HG03097 (cell line): ENCODE results near the gene PKN1.
"Not testable (repeated sequence)": the region's sequence is repeated elsewhere in the genome, so short reads cannot be mapped to it uniquely, and the experiment has no call there.

Experiments used
- ATAC-seq: cut with Tn5 transposase; IDR thresholded peaks from one replicate; pipeline ENCODE4 v1.9.1; 2021; ENCODE audit not compliant: unreplicated experiment, low FRiP score

PKN1 gene

GRCh38 chr19:14452303-14452702, 19.2 kb downstream of the PKN1 start:
- ATAC-seq: not testable (repeated sequence)

GRCh38 chr19:14459703-14460102, 26.6 kb downstream of the PKN1 start:
- no peak for ATAC-seq

DNA sequence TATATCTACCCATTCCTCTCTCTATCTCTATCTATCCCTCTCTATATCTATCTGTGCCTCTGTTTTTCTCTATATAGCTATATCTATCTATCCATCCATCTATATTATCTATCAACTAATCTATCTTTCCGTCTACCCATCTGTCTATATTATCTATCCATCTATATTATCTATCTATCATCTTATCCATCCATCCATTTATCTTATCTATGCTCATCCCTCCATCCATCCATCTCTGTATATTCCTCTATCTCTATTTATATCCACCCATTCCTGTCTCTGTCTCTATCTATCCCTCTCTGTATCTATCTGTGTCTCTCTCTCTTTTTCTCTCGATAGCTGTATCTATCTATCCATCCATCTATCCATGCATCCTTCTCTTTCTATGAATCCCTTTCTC, 27.8 kb downstream of the PKN1 start:
- ATAC-seq: no peak

- not testable (repeated sequence) for ATAC-seq
These were observed 29.3 kb downstream of the PKN1 start for GRCh38 chr19:14462401-14462800.

DNA sequence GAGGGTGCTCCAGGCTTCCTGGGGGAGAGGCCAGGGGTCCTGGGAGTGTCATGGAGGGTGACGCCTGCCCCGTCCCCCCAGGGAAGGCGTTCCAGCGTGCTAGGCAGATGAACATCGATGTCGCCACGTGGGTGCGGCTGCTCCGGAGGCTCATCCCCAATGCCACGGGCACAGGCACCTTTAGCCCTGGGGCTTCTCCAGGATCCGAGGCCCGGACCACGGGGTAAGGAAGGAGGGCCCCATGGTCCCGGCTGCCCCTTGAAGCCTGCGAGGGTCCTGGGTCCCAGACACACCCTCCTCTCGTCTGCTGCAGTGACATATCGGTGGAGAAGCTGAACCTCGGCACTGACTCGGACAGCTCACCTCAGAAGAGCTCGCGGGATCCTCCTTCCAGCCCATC, 30.6 kb downstream of the PKN1 start:
- ATAC-seq: no peak

DNA sequence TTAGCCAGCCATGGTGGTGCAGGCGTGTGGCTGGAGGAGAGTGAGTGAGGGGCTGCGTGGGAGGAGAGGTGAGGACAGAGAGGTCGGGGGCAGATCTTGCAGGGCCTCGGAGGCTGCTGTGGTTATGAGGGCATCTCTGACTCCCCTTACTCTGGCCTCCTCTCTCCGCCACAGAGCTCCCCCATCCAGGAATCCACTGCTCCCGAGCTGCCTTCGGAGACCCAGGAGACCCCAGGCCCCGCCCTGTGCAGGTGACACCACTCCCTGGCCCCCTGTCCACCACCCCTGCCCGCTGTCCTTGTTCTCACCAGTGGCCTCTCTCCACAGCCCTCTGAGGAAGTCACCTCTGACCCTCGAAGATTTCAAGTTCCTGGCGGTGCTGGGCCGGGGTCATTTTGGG, 34.3 kb downstream of the PKN1 start:
- ATAC-seq: no peak

DNA sequence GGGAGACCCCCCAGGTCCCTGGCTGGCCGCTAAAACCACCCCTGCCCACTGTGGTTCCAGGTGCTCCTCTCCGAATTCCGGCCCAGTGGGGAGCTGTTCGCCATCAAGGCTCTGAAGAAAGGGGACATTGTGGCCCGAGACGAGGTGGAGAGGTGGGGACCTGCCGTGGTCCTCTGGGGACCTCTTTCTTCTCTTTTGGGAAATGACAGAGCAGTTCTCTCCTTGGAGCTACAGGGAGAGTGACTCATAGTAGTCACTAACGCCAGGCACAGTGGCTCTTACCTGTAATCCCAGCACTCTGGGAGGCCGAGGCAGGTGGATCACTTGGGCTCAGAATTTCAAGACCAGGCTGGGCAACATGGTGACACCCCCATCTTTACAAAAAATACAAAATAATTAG, 34.7 kb downstream of the PKN1 start:
- no peak for ATAC-seq

GRCh38 chr19:14470031-14470876, 37.1 kb downstream of the PKN1 start:
- no peak for ATAC-seq

- ATAC-seq: no peak
These were observed 38.5 kb downstream of the PKN1 start for GRCh38 chr19:14471436-14472187.

- ATAC-seq: no peak
These were observed 39.3 kb downstream of the PKN1 start for GRCh38 chr19:14472202-14472938.

DNA sequence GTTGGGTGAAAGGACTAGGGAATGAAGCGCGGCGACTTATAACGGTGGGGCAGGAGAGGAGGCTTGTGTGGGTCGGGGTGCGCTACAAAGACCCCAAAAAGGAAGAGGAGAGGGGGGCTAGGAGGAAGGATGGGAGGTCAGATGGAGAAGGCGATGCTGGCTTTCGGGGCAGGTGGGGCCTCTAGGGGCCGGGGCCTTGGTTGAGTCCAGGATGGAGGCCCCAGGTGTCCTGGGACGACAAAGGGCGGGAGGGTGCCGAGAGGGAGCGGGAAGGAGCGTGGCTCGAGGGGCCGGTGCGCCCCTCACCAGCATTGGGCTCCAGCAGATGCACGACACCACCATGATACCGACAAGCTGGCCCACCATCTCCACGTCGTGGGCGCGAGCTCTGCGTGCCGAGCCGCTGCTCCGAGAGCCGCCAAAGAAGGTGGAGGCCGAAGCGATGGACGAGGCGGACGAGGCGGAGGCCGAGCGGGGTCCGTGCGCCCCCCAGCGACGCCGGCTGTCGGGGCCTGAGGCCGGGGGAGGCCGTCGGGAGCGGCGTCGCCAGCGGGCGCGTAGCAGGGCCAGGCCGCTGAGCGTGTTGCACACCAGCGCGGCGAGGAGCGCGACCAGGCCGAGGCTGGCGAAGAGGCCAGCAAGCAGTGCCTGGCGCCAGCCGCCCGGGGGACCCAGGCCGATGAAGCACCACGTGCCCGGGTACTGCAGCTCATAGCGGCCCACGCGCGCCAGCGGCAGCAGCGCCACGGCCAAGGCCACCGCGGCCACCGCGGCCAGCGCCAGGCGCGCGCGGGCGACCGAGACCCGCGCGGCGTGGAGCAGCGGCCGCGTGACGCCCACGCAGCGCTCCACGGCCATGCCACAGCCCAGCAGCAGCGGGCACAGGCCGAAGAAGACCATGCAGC, 40.2 kb downstream of the PKN1 start:
- ATAC-seq: no peak

- ATAC-seq: no peak
These were observed 41.0 kb downstream of the PKN1 start for GRCh38 chr19:14473978-14474578.

DNA sequence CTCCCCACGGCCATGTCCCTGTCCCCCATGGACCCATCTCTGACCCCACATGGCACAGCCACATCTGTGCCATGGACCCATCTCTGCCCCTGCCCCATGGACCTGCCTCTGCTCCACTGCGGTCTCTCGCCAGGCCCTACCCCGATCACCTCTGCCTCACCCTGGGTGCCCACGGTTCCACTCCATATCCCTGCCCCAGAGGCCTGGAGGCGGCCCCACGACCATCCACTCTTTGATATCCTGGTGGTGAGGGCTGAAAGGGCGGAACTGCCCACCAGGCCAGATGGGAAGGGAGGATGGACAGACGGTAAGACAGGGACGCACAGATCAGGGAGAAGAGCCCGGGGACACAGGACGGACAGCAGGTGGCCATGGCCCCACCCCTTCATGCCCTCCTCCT, 41.7 kb downstream of the PKN1 start:
- no peak for ATAC-seq

- no peak for ATAC-seq
These were observed 42.4 kb downstream of the PKN1 start, which contains the start of gene PTGER1 for GRCh38 chr19:14475251-14476073. Gene PTGER1, minus strand, starts transcription at chr19:14475354. Its CDS starts 1,034 bp downstream, at chr19:14474320.

DNA sequence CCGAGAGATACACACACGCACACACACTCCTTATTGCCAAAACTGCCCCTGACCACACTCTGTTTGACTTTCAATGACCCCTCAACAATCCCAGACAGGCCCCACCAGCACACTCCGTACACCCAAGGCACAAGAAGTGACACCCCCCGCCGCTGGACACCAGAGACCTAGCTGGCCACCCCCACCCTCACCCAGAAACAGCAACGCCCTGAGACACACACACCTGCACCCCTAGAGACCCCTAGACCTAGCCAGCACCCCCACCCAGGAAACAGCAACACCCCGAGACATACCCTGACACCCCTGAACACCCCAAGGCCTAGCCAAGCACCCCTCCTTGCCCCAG, 43.2 kb downstream of the PKN1 start:
- ATAC-seq: no peak

GRCh38 chr19:14476673-14477401, 43.7 kb downstream of the PKN1 start:
- ATAC-seq: no peak

- ATAC-seq: no peak
These were observed 44.5 kb downstream of the PKN1 start for GRCh38 chr19:14477418-14478112.

- no peak for ATAC-seq
These were observed 45.0 kb downstream of the PKN1 start for GRCh38 chr19:14478113-14478545.
